HG03558 (cell line): ENCODE results near the gene WDCP.
"Not testable (repeated sequence)": the region's sequence is repeated elsewhere in the genome, so short reads cannot be mapped to it uniquely, and the experiment has no call there.

Experiments
- ATAC-seq: cut with Tn5 transposase; IDR thresholded peaks from one replicate; pipeline ENCODE4 v1.9.1; 2021; ENCODE audit warnings: moderate number of reproducible peaks; ENCODE audit not compliant: unreplicated experiment; ENCODE audit errors: extremely low read depth

Gene WDCP

GRCh38 chr2:24073816-24074215 lies 26.6 kb upstream of the WDCP start:
- ATAC-seq: no peak

GRCh38 chr2:24072259-24072658 lies 25.1 kb upstream of the WDCP start:
- ATAC-seq: no peak

- no peak for ATAC-seq
Measured at GRCh38 chr2:24065341-24065740, 18.1 kb upstream of the WDCP start.

- ATAC-seq: no peak
Measured at GRCh38 chr2:24058564-24059271, 11.5 kb upstream of the WDCP start.

GRCh38 chr2:24055750-24056149 lies 8.6 kb upstream of the WDCP start:
- ATAC-seq: no peak

- ATAC-seq: no peak
Measured at GRCh38 chr2:24054366-24055010, 7.3 kb upstream of the WDCP start.

- no peak for ATAC-seq
Measured at GRCh38 chr2:24052951-24053350, 5.8 kb upstream of the WDCP start.

GRCh38 chr2:24051833-24052232 lies 4.6 kb upstream of the WDCP start:
- ATAC-seq: no peak

GRCh38 chr2:24050041-24050979 lies 3.1 kb upstream of the WDCP start:
- no peak for ATAC-seq

GRCh38 chr2:24049485-24050021 lies 2.4 kb upstream of the WDCP start, which contains the start of gene FKBP1B:
Gene FKBP1B, plus strand, starts transcription at chr2:24049741. Its CDS starts 109 bp downstream, at chr2:24049850.
- ATAC-seq: no peak

- ATAC-seq: no peak
Measured at GRCh38 chr2:24048769-24049484, 1.7 kb upstream of the WDCP start.

GRCh38 chr2:24047703-24048033 lies 477 bp upstream of the WDCP start:
- no peak for ATAC-seq

- ATAC-seq: no peak
Measured at GRCh38 chr2:24046599-24046929, 627 bp downstream of the WDCP start.

GRCh38 chr2:24045511-24046508 lies 1.4 kb downstream of the WDCP start:
- no peak for ATAC-seq

- ATAC-seq: not testable (repeated sequence)
Measured at GRCh38 chr2:24043133-24043532, 4.1 kb downstream of the WDCP start.

GRCh38 chr2:24040511-24040910 lies 6.7 kb downstream of the WDCP start:
- ATAC-seq: no peak

- no peak for ATAC-seq
Measured at GRCh38 chr2:24038786-24039499, 8.2 kb downstream of the WDCP start.

- no peak for ATAC-seq
Measured at GRCh38 chr2:24026233-24026632, 21.0 kb downstream of the WDCP start.
